ENCODE results near the gene BMP7.

Gene BMP7

GRCh38 chr20:57211406-57211805 is 55.0 kb downstream of the BMP7 start:
- no peak for TF ChIP-seq CTCF (conservative IDR thresholded peaks at IDR 0.05; ENCODE audit: low read length)
- DNase-seq (ENCODE audit: low read depth): no peak
- H3K4me3 ChIP-seq (ENCODE audit: low read length): no peak overlapping the region

GRCh38 chr20:57210911-57211280 is 55.5 kb downstream of the BMP7 start:
- no peak overlapping the region for H3K4me3 ChIP-seq (ENCODE audit: low read length)
- TF ChIP-seq CTCF (conservative IDR thresholded peaks at IDR 0.05; ENCODE audit: low read length): no peak
- no peak for DNase-seq (ENCODE audit: low read depth)

GRCh38 chr20:57210054-57210910 is 56.2 kb downstream of the BMP7 start:
- DNase-seq (ENCODE audit: low read depth): no peak
- no peak for TF ChIP-seq CTCF (conservative IDR thresholded peaks at IDR 0.05; ENCODE audit: low read length)
- no peak overlapping the region for H3K4me3 ChIP-seq (ENCODE audit: low read length)

GRCh38 chr20:57209413-57209812 is 57.0 kb downstream of the BMP7 start:
- no peak for DNase-seq (ENCODE audit: low read depth)
- H3K4me3 ChIP-seq (ENCODE audit: low read length): no peak overlapping the region
- TF ChIP-seq CTCF (conservative IDR thresholded peaks at IDR 0.05; ENCODE audit: low read length): no peak

- no peak overlapping the region for H3K4me3 ChIP-seq (ENCODE audit: low read length)
- no peak for TF ChIP-seq CTCF (conservative IDR thresholded peaks at IDR 0.05; ENCODE audit: low read length)
- no peak for DNase-seq (ENCODE audit: low read depth)
Measured at GRCh38 chr20:57208198-57208597, 58.2 kb downstream of the BMP7 start.

- TF ChIP-seq CTCF (conservative IDR thresholded peaks at IDR 0.05; ENCODE audit: low read length): no peak
- DNase-seq (ENCODE audit: low read depth): no peak
- no peak overlapping the region for H3K4me3 ChIP-seq (ENCODE audit: low read length)
Measured at GRCh38 chr20:57207251-57207650, 59.2 kb downstream of the BMP7 start.

GRCh38 chr20:57205606-57206219 is 60.7 kb downstream of the BMP7 start:
- TF ChIP-seq CTCF (conservative IDR thresholded peaks at IDR 0.05; ENCODE audit: low read length): no peak

More at GRCh38 chr20:57205606-57206219, 60.7 kb downstream of the BMP7 start:
- H3K4me3 ChIP-seq (ENCODE audit: low read length): no peak overlapping the region
- peak; percentile 69 for DNase-seq (ENCODE audit: low read depth)

All from AG10803 (cell line).